RKO (cell line): ENCODE data around the gene ZNF70.

Experiments used
- DNase-seq: peaks from one replicate; pipeline ENCODE4 v3.0.0-alpha.2; 2016; ENCODE audit warnings: low spot score

ZNF70 gene

DNA sequence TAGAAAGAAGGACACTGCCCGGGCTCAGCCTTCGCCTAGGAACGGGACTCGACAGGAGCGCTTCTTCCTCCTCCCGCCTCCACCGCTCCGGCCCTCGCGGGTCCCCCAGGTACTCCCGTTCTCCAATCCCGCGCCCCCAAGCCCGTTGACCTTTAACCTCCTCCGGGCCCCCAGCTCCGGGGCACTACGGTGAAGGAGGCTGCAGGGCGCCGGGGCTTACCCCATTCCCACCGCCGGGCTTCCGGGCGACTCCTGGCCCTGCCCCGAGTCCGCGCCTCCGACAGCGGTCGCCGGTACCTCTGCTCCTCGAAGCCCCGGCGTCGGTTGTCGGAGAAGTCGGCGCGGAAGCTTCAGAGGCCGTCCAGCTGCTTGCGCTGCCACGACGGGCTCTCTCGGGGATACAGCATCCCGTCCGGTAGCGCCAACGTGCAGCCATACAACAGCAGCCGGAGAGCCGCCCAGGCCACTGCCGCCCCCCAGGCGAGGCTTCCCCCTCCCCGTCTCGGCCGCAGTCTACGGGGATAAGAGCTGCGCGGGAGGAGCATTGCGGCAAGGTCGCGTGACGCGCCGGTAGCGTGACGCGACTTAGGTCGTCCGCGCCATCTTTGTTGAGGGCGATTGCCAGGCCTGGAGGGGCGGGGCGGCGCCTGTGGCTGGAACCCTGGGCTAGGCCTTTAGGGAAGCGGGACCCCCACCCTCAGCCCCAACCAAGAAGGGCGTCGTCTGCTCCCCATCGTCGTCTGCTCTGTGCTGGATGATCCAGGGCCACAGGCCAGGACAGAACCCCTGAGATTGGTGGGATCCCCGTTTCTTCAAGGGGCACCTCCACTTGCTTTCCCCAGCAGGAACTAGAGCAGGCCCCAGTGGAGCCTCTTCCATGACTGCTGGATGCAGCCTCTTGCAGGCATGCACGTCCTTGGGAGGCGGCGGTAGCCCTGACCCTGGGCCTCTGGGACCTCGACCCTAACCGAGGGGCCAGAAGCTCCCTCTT, 33.8 kb downstream of the ZNF70 start:
- DNase-seq, result peak; percentile 85

GRCh38 chr22:23715806-23716375, 35.0 kb downstream of the ZNF70 start:
- DNase-seq, result no peak

DNA sequence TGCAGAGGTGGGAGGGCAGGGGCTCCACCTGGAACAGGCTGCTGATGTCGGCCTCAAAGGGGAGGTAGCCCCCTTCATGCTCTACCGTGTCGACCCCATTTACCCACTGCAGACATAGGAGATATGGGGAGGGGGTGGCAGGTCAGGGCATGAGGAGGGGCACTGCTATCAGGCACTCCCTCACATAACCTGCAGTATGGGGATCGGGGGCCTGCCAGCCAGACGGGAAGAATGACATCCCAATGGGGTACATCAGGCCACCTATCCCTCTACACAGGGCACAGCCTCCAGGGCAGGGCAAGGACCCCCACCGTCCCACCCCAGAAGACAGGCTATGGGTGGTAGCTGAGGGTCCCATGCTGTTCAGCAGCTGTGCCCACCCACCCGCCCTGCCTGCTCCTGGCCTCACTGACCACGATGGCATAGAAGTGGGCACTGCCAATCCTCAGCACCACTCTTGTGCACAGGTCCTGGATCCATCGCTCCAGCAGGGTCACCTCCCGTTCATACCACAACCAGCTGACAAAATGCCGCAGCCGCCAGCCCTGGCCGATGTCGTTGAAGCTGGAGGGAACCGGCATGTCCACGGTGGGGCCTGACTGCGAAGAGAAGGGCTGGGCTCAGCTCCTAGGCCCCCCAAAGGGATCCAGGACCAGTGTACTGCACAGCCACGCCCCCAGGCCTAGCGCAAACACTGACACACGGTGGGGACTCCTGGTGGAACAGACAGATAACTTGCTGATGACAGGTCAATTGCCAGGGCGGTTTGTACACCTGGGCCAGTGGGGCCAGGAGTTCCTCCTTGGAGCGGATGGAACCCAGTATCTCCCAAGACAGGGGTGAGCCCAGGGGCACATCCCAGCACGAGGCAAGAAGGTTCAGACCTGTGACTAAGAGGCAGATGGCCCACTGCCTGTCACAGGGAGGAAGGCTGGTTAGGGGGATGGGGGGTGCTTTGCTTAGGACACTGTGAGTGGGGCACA, 36.0 kb downstream of the ZNF70 start:
- no peak for DNase-seq

- no peak for DNase-seq
Measured at GRCh38 chr22:23713696-23714595, 37.0 kb downstream of the ZNF70 start.

DNA sequence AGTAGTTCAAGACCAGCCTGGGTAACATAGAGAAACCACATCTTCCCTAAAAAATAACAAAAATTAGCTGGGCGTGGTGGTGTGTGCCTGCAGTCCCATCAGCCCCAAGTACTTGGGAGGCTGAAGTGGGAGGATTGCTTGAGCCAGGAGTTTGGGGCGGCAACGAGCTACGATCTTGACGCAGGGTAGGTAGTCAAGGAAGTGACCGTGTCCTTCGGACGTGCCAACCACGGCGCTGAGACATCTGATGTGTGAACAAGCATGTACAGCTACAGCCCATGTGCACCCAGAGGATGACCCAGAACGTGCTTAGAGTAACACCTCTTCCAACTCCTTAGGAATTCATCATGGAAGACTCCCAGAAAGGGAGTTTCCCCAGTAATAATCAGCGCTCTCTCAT, 38.7 kb downstream of the ZNF70 start:
- DNase-seq, result no peak

DNA sequence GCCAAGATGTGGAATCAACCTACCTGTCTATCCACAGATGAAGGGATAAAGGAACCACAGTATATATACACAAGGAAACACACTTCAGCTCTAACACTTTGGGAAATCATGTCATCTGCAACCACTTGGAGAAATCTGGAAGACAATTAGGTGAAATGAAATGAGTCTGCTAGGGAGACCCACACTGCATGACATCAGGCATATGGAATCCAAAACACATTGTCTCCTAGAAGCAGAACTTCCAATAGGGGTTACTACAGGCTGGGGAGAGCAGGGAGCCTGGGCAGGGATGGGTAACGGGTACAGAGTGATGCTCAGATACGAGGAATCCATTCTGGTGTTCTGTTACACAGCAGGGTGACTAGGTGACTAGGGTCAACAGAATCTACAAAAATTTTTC, 41.8 kb downstream of the ZNF70 start:
- no peak for DNase-seq

- no peak for DNase-seq
Measured at GRCh38 chr22:23708270-23708669, 42.6 kb downstream of the ZNF70 start.

DNA sequence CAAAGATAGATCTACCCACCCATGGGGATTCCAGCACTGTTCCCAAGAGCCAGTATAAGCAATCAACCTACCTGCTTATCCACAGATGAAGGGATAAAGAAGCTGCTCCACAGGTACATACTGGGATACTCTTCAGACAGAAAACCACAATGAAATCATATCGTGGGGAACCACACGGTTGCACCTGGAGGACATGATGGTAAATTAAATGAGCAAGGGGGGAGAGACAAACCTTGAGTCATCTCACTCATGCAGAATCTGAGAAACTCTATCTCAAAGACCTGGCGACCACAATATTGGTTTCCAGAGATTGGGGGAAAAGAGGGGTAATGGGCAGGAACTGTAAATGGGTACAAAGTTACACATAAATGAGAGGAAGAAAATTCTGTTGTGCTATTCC, 45.6 kb downstream of the ZNF70 start:
- DNase-seq, result no peak

DNA sequence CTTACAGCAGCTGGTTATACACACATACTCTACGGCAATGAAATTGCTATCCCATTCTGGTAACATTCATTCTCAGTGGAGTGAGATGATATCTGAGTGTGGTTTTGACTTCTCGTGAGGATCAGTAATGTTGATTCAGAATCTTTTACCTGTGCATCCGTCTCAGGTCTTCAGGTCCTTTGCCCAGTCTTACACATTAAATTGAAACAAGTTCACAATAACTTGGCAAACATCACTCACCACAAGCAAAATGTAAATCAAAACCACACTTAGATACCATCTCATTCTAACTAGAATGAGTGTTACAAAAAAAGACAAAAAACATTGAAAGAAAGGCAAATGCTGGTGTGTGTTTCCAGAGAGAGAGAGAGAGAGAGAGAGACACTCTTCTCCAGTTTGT, 46.1 kb downstream of the ZNF70 start:
- DNase-seq, result no peak

DNA sequence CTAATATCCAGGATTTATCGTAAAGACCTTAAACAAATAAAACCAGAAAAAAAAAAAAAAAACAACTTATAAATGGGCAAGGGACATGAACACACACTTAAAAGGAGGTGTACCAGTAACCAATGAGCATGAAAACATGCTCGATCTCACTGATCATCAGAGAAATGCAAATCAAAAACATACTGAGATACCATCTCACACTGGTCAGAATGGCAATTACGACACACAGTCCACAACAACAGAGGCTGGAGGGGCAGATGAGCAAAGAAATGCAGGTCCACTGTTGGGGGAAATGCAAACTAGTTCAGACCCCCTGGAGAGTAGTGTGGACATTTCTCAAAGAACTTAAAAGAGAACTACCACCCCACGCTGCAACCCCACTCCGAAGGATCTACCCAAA, 46.9 kb downstream of the ZNF70 start:
- no peak for DNase-seq

- DNase-seq, result no peak
Measured at GRCh38 chr22:23700706-23701105, 50.2 kb downstream of the ZNF70 start.

GRCh38 chr22:23698673-23699235, 52.2 kb downstream of the ZNF70 start:
- no peak for DNase-seq

- DNase-seq, result no peak
Measured at GRCh38 chr22:23698094-23698493, 52.8 kb downstream of the ZNF70 start.

DNA sequence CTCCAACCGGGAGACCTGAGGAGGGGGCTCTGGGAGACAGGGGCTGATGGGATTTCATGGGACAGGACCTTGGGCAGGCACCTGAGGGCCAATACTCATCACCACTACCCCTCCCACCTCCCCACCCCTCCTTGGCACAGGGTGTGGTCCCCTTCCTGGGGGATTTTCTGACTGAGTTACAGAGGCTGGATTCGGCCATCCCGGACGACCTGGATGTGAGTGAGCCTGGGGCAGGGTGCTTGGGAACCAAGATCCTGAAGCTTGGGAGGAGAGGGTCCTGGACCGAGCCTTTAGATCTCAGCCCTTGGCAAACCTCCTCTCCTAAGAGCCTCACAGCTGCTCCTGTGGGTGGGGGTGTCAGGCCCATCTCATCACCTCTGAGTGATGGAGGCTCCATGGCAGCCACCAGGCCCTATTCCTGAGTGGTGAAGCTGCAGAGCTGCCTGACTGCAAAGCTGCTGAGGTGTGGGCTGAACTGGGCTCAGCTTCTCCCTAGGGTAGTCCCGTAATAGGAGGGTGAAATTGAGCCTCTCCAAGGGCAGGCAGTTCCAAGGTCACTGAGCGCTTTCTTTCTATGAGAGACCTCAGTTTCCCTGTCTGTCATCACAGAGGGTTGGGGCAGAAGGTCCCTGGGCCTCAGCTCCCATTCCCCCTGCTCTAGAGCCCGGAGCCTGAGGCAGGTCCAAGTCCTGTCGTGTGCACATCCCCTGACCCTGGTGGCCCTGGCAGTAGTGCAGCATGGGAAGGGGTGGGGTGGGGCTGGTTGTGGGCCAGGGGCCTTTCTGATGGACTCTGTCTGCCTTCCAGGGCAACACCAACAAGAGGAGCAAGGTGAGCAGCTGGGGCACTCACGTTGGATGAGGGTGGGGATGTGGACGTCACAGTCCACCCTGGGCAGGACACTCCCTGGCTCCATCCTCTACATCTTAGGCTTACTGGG, 53.6 kb downstream of the ZNF70 start:
- DNase-seq, result no peak

DNA sequence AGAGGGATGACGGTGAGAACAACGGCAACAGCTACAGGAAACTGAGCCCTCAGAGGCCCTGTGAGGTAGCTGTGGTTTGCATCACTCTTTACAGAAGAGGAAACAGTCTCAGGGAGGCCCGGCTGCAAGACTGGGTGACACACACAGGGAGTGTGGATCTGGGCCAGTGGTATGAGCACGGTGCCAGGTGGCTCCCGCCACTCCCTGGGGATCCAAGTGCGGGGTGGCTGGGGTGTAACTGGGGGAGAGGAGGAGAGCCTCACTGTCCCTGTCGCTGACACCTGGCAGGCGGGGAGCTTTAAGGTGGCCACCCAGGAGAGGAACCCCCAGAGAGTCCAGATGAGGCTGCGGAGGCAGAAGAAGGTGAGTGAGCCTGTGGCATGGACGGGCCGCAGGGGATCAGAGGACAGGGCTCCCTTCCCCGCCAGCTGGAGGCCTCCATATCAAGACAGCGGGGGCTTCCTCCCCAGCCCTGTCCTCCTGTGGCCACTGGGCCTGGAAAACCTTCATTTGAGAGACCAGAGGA, 54.5 kb downstream of the ZNF70 start:
- DNase-seq, result no peak

DNA sequence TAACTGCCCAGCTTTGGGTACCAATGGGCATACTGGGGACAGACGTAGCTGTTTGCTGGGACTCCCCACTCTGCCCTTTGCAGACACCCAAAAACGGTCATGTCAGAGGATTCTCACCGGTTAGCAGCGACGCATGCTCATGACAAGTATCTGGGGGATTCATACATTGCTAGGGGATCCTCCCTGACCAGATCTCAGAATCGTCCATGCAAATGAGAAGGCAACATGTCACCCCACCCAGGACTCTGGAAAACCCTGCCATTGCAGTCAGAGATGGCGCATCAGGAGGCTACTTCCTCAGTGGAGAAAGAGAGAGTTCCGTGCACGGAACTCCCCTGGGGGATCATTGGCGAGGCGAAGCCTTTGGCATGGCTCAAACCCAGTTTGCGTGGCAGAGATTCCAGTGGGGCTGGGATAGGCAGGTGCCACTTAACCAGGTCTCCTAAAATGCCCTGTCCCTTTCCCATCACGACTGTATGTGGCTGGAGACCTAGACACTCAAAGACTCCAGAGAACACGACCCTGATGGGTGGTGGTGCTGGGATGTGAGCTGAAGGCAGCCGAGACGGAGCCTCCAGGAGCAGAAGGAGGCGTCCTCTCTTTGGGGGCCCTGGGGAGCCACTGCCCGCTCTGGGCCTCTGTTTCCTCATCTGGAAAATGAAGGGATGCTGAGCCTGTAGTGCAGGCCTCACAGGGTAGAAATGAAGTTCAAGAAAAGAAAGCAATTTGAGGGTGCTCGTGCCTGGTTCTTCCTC, 55.2 kb downstream of the ZNF70 start:
- no peak for DNase-seq

- DNase-seq, result no peak
Measured at GRCh38 chr22:23695141-23695540, 55.8 kb downstream of the ZNF70 start.

- no peak for DNase-seq
Measured at GRCh38 chr22:23693979-23694680, 56.8 kb downstream of the ZNF70 start.
